Right ventricle myocardium superior (tissue), 1 donor: ENCODE data around the gene PIK3C2G. TPM values are rescaled to one million over a fixed set of nuclear protein-coding genes. Genes with fewer than 3 reads are reported as not detected.
A peak's percentile ranks its signal among the peaks of the same experiment; 100 is the strongest.

Source experiments
- ATAC-seq: fragments of 200-7000 bp; cut with Tn5 transposase; one replicate; pipeline ENCODE4 v1.9.1; 2020; ENCODE audit warnings: mild to moderate bottlenecking; ENCODE audit not compliant: poor library complexity
- DNase-seq: peaks from one replicate; pipeline ENCODE4 v3.0.0-alpha.2; 2020
- intact Hi-C: fragments of 100-400 bp; cut with DNase I; formaldehyde crosslinking; loops from one replicate; pipeline ENCODE4 v1.11.2; 2022
- total RNA-seq: library from RNA; stranded (reverse); fragmentation: NEBNext Ultra II Directional; extraction: Animal tissue kit (Norgen Biotek cat#: 25700); gene quantifications from one replicate; pipeline ENCODE4 v1.2.1, GENCODE V29; 2021
- donor health status: DM: no; HTN: yes; CAD: no; lungs with severe emphysema.

Gene PIK3C2G
- total RNA-seq, 1 donor from 2014 or later, result not detected

DNA sequence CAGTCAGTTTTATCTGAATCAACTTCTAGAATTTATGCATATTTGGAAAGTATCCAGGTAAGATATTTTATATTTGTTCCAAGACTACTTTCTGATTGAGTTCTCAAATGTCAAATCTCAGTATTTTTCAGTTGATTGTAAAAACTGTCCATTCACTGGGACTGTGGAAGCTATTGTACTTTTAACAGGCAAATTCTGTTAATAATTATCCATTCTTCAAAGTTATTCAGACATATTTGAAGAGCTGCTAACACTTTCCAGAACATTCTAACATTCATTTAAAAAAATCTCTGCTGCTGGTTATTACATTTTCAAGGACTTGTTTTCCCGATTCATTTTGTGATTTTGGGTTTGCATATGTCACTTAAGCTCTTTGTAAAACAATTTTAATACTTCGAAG is 59.7 kb downstream of the PIK3C2G start:
- ATAC-seq (no peak), DNase-seq (no peak)

DNA sequence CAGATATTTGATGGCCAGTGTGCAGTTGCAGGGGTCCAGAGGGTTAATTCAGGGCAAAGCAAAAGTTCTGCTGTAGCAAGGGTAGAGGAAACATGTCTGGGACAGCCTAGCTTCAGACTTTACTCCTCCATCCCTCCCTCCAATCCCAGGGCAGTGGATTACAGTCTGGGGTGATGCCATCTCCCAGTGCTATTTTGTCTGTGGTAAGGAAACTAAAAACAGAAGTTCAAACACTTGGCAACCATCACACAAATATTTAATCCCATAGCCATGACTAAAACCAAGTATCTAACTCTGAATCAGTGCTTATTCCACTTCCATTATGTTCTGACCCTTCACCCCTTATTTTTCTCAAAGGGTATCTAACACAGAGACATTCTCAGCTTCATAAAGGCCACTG is 61.8 kb downstream of the PIK3C2G start:
- ATAC-seq, result no peak
- DNase-seq, result no peak
- intact Hi-C loops, result no loop called here

More for the DNA sequence above, 59.7 kb downstream of the PIK3C2G start:
- intact Hi-C loops, result no loop called here

DNA sequence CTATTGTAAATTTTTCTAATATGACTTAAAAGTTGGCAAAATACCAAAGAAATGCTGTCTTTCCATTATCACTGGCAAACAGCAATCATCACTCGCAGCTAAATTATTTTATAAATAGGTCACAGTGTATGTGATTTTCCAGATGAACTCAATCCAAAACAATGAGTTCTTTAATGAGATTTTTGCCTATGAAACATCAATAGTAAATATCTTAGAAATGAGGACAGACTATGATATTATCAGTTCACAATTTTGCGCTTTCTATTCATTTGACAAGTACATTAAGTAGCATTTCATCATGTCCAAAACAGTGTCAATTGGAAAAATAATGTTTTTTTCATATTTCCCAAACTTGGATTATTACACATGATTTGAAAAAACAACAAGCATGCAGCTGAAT is 65.7 kb downstream of the PIK3C2G start:
- no peak for DNase-seq
- no peak for ATAC-seq
- intact Hi-C loops, result no loop called here

DNA sequence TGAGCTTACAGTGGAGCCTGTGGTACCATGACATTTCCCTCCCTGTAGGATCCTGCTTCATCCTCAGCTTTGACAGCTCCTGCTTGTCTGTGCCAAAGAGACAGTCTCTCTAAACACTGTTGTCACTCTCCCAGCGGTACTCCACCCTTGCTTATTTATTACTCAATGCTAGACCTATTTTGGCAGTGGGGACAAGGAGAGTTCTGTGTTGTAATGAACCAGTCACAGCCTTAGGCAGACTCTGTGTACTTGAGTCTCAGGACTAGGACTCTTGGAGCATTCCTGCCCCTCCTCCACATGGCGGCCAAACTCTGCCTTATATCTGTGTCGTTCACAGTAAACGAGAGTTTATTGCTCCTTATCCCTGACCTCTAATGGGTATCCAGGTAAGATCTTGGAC is 70.9 kb downstream of the PIK3C2G start:
- peak; percentile 98 for ATAC-seq
- DNase-seq, result peak; percentile 45
- intact Hi-C loops, result no loop called here

DNA sequence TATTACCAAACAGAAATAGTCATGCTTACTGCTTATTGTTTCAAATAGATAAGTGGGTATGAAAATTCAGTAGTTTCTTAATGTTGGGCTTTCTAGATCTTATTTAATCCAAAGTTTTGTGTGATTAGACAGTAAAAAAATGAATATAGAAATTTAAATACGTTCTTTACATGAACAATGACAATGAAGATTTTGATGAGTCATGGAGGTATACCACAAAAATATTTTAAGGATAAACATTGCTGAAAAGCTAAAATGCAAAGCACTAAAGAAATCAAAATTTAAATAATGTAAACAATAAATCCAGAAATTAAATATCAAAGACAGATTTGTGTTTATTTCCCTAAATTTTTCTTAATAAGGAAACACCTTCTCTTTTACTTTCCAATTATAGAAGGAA is 78.3 kb downstream of the PIK3C2G start:
- no peak for DNase-seq
- intact Hi-C loops, result no loop called here
- ATAC-seq, result no peak

DNA sequence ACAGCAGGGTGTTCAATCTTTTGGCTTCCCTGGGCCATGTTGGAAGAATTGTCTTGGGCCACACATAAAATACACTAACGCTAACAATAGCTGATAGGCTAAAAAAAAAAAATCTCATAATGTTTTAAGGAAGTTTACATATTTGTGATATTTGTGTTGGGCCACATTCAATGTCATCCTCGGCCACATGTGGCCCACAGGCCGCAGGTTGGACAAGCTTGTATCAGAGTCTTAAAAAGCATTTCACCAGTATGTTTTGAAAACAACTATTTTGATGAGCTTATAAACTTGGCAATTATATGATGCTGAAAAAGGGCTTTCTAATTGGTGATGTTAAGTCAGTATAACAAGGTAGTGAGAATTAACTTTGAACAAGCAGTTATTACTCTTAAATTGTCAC is 78.9 kb downstream of the PIK3C2G start:
- intact Hi-C loops, result no loop called here
- ATAC-seq, result no peak
- DNase-seq, result no peak

DNA sequence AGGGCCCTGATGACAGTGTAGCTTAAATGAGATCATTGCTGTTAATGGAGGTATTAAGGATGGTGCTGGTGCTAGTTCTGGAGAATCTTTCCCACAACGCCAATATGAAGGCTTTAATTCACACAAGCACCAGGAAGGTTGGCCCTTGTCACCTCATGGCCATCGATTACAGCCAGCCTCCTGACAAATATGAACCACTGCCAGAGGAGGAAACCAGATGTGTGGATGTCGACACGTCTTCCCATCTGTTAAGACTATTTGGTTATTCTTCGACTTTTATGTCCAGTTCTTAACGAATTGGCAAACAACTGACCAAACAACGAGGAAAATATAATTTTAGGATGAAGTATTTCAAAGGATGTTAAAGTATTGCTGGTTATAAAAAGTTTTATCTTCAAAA is 79.5 kb downstream of the PIK3C2G start:
- intact Hi-C loops, result no loop called here
- ATAC-seq, result peak; percentile 27
- no peak for DNase-seq

DNA sequence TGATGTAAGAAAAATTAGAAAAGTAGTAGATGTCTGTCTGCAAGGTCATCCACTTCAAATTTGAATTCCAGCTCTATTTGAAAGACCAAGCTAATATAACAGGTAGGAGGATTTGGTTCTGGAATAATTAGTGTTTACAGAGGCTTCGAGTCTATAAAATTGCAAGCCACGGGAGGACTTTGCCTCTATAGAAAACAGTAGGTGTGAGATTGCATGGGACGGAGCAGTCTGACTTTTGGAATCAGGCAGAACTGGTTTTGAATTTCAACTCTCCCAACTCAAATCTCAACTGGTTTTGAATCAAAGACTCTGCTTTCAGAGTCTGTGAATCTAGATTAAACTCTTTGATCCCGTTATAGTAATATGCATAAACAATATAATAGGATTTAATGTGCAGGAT is 82.4 kb downstream of the PIK3C2G start:
- ATAC-seq (no peak), DNase-seq (no peak)
- intact Hi-C loops, result no loop called here

DNA sequence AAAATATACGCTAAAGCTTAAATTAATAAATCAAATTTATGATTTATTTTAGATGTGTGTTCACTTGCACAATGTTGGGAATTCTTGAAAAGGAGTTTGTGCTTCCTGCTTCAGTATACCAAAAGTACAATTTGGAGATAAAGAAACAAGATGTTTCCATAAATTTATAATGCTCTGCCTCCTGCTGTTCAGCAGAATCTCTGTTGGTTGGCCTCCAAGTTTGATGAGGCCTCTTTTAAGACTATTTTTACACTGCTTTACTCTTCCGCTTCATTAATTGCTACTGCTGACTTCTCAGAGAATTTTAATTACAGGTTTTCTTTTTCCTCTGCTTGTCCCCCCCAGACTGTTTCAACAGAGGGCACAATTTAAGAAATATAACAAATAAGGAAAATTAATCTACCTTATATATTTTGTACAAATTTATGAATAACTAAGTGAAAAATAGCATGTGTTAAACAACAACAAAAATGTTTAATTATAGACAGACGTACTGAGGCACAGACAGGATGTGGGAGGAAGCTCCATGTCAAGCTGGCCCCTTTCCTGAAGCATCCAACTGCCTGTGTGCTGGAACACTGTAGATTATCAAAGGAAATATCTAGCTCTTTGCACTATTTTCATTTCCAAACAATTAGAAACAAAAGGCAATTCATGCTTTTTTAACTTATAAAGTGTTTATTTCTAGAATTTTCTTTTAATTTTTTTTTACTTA is 83.9 kb downstream of the PIK3C2G start:
- ATAC-seq (no peak), DNase-seq (no peak)
- intact Hi-C loops, result no loop called here

DNA sequence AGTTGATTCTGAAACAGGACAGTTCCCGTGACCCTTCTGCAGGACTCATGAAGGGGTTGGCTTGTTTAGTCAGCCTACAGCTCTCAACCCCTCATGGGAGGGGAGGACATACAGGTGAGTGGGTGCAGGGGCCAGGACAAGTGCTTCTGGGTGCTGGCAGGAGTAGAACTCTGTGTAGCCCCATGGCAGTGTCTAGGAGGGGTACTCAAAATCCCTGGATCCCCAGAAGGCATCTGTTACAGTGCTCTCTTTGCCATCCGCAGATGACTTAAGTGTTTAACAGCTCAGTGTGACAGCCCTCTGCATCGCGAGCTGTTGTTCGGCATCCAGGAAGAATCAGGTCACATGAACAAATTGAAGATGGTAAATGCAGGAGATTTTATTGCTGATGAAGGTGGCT is 91.0 kb downstream of the PIK3C2G start:
- no peak for ATAC-seq
- intact Hi-C loops, result no loop called here
- no peak for DNase-seq

DNA sequence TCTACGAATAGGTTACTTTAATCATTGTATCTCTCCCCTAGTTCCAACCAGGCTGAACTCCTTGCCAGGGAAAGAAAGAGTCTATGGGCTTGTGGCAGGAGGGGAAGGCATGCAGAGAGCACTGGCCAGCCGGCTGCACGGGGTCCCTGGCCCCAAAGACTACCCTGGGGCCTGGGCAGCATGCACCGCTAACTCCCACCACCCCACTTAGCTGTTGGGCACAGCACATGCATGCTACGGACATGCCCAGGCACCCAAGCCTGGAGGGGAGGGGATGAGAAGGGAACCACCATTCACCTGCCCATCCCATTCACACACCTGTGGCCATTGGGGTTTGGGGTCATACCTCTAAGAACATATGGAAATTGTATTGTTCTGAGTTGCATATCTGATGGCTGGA is 94.1 kb downstream of the PIK3C2G start:
- intact Hi-C loops, result no loop called here
- DNase-seq (no peak), ATAC-seq (no peak)

DNA sequence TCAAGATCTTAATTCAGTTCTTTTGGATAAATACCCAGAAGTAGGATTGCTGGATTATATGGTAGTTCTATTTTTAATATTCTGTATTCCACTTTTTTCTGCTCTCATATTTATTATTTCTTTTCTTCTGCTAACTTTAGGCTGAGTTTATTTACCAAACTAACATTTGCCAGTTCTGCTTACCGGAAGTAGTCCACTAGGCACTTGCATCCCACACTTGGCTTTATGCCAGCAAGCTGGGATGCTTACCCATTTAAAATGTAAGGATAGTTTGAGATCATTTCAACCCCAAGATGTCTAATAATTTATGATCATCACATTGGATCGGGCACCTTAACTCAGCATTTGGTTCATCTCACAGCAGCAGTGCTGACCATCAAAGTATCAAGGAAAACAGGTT is 96.8 kb downstream of the PIK3C2G start:
- intact Hi-C loops, result no loop called here
- ATAC-seq (no peak), DNase-seq (no peak)

DNA sequence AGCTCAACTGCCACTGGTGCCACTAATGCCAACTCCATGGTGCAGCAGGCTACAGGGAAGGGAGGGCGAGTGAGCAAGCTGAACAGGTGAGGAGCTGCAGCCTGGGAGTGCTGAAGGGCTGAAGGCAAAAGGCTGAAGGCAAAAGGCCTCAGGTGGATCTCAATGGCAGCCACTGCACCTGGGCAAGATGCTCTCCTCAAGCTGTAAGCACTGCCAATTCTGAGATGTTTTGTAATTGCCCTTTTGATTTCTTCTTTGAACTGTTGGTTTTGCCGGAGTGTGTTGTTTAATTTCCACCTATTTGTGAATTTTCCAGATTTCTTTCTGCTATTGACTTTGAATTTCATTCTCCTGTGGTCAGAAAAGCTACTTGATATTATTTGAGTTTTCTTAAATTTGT is 97.6 kb downstream of the PIK3C2G start:
- ATAC-seq (no peak), DNase-seq (no peak)
- intact Hi-C loops, result no loop called here

DNA sequence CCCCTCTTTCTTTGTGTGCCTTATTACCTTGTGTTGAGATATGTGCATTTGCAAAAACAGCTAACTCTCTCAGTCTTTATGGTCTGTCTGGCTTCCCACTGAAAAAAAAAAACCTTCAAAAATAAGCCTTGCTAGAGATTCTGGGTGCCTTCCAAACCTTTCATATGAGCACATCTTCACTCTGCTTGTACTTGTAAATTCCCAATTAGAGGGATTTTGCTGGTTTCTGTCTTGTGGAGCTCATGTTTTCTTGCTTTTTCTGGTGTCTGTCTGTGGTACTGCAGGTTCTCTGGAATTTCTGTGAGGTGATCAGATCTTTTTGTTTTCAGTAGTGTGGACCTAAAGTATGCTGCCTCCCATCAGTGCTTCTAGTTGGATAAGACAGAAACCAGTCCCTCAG is 100.1 kb downstream of the PIK3C2G start:
- intact Hi-C loops, result no loop called here
- DNase-seq, result no peak
- no peak for ATAC-seq

DNA sequence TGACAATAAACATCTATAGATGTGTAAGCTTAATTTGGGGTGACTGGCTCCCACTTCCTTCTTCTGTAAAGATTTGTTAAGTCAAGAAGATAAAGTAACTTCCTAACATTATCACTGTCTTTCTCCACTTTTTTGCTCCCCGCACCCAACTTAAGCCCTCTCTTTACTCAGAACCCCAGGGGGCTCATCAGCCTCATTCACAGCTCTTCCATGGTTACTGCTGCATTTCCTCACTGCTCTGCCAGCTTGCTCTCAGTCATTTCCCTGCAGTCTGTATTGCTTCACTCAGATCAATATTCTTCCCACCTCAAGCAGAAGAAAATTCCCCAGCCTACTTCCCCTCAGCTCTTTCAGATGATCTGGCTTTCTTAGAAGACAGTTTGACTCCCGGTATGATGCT is 102.0 kb downstream of the PIK3C2G start:
- no peak for ATAC-seq

DNA sequence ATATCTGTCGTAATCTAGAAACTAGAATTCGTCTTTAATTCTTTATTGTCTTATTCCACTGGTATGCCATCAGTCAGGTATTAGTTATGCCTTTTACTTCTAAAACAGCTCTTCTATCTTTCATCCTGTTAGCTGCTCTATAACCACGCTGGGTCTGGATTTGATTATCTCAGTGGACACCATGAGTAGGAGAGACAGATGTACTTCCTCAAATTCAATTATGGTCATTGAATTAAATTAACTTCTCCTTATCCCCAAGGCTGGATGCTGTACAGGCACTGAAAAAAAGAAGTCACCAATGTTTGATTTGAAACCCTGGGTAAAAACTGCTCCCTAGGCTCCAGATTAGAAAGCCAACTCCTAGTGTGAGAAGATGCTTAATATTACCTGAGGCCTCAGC is 107.3 kb downstream of the PIK3C2G start:
- no peak for ATAC-seq
- intact Hi-C loops, result no loop called here
- no peak for DNase-seq

More for the DNA sequence above, 102.0 kb downstream of the PIK3C2G start:
- DNase-seq, result no peak
- intact Hi-C loops, result no loop called here

DNA sequence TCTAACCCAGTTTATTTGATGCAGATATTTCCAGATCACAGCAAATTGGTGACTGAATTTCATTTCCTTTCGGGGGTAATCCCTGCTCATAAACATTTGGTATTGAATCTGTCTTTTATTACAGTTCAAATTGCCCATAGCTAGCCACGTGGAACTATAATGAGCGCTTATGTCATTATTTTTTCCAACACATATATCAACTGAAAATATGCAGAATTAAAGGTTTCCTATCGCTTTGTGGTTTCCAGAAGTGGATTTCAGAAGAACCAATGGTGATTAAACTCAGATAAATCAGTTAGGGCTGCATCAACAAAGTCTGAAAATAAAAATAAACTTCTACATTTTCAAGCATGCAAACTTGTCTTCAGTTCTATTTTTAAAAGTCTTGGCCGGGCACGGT is 111.9 kb downstream of the PIK3C2G start:
- intact Hi-C loops, result no loop called here
- no peak for ATAC-seq
- DNase-seq, result no peak

DNA sequence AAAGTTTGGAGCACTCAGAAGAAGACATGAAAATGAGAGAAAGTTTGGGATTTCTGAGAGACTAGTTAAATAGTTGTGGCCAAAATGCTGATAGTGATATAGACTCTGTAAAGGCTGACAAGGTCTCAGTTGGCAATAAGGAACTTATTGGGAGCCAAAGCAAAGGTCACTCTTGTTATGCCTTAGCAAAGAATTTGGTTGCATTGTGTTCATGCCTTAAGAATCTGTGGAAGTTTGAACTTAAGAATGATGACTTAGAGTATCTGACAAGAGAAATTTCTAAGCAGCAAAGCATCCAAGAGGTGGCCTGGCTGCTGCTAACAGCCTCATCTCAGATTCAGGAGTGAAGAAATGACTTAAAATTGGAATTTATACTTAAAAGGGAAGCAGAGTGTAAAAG is 113.8 kb downstream of the PIK3C2G start:
- intact Hi-C loops, result no loop called here

DNA sequence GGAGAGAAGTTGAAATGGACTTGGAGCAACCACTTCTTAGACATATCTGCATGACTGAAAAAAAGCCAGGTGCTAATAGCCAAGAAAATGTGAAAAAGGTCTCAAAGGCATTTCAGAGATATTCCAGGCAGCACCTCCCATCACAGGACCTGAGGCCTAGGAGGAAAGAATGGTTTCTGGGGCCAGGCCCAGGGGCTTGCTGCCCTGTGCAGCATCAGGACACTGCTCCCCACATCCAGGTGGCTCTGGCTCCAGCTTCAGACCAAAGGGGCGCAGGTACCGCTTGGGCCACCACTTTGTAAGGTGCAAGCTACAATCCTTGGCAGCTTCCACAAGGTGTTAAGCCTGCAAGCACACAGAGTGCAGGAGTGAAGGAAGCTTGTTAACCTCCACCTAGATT is 114.3 kb downstream of the PIK3C2G start:
- ATAC-seq (no peak), DNase-seq (no peak)
- intact Hi-C loops, result no loop called here

More for the DNA sequence above, 113.8 kb downstream of the PIK3C2G start:
- ATAC-seq (no peak), DNase-seq (no peak)

DNA sequence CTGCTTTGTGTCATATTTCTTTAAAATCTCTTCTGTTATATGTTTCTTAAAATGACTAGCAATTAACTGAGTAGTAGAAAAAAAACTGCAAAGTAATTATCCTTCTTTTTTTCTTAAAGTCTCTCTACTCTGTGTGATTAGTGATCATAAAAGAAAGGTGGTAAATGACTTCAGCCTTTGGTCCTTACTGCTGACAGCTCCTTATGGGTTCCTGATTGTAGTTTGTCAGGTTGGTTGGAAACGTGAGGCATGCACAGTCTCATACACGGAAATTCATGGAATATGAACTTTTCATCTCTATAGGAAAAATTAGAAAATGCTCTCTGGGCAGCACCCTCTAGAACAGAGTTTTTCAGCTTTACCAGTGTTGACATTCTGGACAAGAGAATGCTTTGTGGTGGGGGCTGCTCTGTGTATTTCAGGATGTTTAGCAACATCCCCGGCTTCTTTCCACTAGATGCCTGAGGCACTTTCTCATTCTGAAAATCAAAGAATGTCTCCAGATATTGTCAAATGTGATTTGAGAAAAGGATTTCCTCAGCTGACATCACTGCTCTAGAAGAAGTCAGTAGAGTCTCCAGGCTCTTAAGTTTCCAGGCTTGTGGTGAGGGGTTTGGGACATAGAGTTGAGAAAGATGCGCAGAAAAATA is 121.0 kb downstream of the PIK3C2G start:
- intact Hi-C loops, result no loop called here
- DNase-seq, result no peak
- ATAC-seq, result peak; percentile 36

DNA sequence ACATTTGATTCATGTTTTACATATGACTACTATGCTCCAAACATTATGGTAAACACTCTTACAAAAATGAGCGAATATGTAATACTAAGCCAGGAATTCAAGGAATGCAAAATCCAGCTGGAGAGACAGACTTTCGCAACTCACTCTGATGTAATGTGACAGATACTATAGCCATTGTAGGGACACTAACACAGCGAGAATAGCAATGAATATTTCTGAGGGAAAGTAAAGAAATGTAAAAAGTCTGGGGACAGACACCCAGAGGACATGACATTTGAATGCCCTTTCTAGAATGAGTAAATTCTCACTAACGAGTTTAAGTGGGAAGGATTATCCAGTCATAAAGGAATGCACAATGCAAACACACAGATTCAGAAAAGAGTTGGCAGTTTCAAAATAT is 121.9 kb downstream of the PIK3C2G start:
- DNase-seq, result no peak
- peak; percentile 76 for ATAC-seq
- intact Hi-C loops, result no loop called here
